ENCODE data around the gene FFAR1. TPM values are rescaled to one million over a fixed set of nuclear protein-coding genes. Genes with fewer than 3 reads are reported as not detected.

The FFAR1 gene, protein sequence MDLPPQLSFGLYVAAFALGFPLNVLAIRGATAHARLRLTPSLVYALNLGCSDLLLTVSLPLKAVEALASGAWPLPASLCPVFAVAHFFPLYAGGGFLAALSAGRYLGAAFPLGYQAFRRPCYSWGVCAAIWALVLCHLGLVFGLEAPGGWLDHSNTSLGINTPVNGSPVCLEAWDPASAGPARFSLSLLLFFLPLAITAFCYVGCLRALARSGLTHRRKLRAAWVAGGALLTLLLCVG (N-terminal part only)
- not detected in 2 replicates for total RNA-seq (2014; rRNA removed; shearing (Covaris generic))

DNA sequence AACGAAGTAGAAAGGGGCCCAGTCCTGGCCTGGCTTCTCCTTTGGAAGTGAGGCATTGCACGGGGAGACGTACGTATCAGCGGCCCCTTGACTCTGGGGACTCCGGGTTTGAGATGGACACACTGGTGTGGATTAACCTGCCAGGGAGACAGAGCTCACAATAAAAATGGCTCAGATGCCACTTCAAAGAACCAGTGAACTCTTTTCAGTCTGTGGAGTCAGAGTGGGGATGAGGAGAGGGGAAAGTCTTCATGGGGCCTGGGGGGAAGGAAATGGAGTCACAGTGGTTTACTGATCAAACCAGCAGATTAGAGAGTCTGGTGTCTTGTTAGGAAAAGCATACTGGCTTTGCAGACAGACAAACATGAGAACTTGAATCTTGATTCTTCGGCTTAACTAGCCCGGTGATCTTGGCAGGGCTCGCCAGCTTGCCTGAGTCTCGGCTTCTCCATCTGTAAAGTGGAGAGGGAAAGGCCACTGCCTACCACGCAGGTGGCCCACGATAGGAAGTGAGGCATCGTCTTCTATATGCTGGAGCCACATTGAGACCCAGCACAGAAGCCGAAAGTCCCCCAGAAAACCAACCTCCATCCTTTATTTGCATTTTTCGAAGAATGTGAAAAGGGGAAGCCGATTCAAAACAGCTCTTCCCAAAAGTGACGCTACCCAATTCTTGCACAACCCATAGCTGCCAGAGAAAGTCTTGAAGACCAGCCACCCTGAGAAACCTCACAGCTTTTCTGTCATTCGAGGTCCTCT lies at the start of gene FFAR1:
TSS of gene FFAR1 (plus strand) at position 732 of the 759 bp plus-strand sequence. CDS start 3,650 bp downstream, outside the sequence.
- in situ Hi-C loops (cut with HindIII; ENCODE audit: low sequenced_read_pairs), result no loop called here
- DNase-seq (ENCODE audit: low spot score), result no peak

DNA sequence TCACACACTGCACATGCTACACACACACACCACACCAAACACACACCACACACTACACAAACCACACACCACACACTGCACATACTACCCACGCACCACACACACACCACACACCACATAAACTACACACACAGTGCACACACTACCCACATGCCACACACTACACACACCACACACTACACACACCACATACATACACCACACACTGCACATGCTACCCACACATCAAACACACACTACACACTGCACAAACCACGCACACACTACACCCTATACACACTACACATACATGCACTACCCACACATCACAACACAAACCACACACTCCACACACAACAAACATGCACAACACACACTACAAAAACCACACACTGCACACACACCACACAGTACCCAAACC lies 49.8 kb upstream of the FFAR1 start:
- in situ Hi-C loops (cut with HindIII; ENCODE audit: low sequenced_read_pairs), result no loop called here
- no peak for DNase-seq (ENCODE audit: low spot score)

DNA sequence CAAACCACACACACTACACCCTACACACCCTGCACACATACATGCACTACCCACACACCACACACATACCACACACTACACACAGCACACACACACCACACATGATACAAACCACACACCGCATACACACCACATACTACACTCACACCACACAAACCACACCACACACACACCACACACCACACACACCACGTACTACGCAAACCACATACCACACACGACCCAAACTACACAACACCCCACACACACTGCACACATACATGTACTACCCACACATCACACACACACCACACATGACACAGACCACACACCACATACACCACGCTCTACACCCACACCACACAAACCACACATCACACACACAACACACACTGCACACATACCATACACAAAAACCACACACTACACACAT lies 49.1 kb upstream of the FFAR1 start:
- in situ Hi-C loops (cut with HindIII; ENCODE audit: low sequenced_read_pairs), result no loop called here
- DNase-seq (ENCODE audit: low spot score), result no peak

DNA sequence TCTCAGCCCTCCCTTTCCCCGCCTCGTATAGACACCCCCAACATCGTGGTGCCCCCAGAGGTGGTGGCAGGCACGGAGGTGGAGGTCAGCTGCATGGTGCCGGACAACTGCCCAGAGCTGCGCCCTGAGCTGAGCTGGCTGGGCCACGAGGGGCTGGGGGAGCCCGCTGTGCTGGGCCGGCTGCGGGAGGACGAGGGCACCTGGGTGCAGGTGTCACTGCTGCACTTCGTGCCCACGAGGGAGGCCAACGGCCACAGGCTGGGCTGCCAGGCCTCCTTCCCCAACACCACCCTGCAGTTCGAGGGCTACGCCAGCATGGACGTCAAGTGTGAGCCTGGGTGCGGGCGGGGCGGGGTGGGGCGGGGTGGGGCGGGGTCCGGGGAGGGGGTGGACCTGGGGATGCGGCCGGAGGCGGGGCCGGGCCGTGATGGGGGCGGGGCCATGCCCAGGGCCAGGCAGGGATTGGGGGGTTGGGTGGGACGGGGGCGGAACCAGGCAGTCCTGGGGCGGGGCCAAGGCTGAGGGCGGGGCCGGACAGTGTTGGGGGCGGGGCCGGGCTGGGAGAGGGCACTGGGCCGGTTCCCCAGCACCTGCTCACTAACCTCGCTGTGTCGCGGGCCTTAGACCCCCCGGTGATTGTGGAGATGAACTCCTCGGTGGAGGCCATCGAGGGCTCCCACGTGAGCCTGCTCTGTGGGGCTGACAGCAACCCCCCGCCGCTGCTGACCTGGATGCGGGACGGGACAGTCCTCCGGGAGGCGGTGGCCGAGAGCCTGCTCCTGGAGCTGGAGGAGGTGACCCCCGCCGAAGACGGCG lies 48.0 kb upstream of the FFAR1 start:
- in situ Hi-C loops (cut with HindIII; ENCODE audit: low sequenced_read_pairs), result no loop called here
- DNase-seq (ENCODE audit: low spot score), result no peak

DNA sequence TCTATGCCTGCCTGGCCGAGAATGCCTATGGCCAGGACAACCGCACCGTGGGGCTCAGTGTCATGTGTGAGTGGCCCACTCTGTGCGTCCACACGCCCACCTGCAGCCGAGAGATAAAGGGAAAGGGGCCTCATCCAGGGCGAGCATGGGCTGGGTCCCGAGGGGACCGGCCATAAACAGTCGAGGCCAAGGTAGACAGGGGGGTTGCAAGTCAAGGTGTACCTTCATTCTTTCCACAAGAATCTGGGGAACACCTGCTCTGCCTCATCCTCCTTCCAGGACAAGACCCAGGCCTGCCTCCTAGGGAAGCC lies 47.4 kb upstream of the FFAR1 start:
- no peak for DNase-seq (ENCODE audit: low spot score)
- in situ Hi-C loops (cut with HindIII; ENCODE audit: low sequenced_read_pairs), result no loop called here

DNA sequence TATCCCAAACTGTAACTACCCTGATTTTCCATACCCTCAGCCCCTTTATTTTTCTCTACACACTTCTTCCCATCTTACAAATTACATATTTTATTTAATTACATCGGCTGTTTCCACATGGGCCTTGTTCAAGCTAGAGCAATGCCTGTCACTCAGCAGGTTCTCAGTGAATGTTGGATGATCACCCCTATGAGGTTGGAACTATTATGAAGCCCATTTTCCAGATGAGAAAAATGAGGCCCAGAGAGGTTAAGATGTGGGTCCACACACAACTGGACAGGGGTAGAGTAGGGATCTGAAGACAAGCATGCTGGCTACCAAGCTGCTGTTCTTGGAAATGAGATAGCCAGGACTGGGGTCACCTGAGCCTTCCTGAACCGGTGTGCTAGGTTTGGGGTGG lies 45.7 kb upstream of the FFAR1 start:
- no peak for DNase-seq (ENCODE audit: low spot score)
- in situ Hi-C loops (cut with HindIII; ENCODE audit: low sequenced_read_pairs), result no loop called here

DNA sequence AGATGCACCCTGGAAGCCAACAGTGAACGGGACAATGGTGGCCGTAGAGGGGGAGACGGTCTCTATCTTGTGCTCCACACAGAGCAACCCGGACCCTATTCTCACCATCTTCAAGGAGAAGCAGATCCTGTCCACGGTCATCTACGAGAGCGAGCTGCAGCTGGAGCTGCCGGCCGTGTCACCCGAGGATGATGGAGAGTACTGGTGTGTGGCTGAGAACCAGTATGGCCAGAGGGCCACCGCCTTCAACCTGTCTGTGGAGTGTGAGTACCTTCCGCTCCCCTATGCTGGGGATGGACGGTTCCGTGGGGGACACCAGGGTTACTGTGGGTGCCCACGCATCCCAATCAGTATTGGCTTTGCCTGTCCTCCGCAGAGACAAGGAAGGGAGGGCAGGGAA lies 45.3 kb upstream of the FFAR1 start:
- no peak for DNase-seq (ENCODE audit: low spot score)
- in situ Hi-C loops (cut with HindIII; ENCODE audit: low sequenced_read_pairs), result no loop called here

DNA sequence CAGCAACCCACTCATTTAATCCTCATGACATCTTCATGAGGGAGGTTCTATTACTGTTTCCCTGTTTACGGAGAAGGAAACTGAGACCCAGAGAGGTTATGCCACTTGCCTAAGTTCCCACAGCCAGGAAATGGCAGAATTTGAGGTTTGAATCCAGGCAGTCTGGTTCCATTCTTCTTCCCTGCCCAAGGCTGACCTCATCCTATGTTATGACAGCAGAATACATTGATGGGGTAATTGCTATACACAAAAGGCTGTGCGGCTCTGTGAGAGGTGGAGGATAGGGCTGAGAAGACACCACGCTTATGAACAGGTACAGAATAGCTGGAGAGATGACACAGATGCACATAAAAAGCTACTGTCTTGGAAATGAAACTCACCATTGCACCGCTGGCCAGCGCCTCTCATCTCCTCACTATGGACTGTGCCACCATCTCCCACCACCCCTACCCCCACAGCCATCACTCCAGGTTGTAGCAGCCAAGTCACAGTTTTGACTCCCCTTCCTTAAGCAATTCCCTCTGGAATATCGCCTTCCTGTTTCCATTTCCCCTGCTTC lies 44.3 kb upstream of the FFAR1 start:
- no peak for DNase-seq (ENCODE audit: low spot score)
- in situ Hi-C loops (cut with HindIII; ENCODE audit: low sequenced_read_pairs), result no loop called here

DNA sequence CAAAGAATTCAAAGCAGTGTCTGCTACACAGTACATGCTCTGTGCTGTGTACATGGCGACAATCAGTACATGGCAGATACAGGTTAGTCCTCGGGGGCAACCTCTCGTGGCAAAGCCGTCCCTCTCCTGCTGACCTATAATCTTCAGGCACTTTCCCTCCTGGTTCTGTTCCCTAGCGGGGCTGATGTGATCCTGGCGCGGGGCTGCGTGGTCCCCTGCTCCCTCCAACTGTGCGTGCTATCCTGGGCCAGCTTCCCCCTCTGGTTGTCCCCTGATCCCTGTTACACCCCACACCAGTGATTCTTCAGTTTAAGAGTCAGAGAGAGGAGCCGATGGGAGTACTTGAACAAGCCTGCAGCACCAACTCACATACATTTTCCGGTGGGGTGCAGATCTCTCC lies 43.7 kb upstream of the FFAR1 start:
- DNase-seq (ENCODE audit: low spot score), result no peak
- in situ Hi-C loops (cut with HindIII; ENCODE audit: low sequenced_read_pairs), result no loop called here

DNA sequence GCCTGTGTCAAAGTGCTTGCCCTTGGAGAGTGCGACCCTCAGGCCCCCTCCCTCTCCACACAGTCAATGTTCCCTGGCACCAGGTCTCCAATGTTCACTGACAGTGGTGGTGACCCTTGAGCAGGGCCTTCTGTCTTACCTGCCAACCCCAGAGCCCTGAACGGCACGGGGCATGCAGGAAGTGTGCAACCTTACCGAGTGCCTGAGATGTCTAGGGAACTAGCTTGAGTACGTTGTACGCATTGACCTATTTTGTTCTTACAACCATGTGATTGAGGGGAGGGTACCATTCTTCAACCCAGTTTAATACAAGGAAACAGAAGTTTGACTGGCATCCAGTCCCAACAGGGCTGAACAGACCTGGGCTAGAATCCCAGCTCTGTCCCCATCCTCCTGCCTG lies 42.5 kb upstream of the FFAR1 start:
- in situ Hi-C loops (cut with HindIII; ENCODE audit: low sequenced_read_pairs), result no loop called here
- DNase-seq (ENCODE audit: low spot score), result no peak

DNA sequence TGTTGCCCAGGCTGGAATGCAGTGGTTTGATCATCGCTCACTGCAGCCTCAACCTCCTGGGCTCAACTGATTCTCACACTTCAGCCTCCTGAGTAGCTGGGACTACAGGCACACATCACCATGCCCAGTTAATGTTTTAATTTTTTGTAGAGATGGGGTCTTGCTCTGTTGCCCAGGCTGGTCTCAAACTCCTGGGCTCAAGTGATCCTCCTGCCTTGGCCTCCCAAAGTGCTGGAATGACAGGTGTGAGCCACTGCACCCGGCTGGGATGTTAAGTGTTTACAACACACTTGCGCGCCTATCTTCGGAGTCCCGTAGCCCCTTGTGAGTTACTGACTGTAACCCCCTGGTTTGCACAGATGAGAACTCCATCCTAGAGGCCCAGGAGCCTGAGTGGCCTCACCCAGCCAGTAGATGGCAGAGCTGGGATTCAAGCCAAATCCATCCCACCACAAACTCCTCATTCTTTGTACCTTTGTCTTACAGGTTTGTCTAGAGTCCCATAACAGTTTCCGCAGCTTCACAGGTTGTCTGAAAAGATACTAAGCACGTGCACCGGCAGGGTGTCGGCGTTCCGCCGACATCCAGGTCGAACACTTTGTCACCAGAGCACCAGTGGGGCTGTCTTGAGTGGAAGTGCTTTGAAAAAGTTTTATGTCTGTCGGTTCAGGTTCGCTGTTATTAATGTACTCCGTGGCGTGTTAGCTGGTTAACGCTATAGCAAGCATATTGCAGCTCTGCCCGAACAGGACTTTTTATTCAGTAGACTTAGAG lies 41.0 kb upstream of the FFAR1 start:
- DNase-seq (ENCODE audit: low spot score), result peak; percentile 3

DNA sequence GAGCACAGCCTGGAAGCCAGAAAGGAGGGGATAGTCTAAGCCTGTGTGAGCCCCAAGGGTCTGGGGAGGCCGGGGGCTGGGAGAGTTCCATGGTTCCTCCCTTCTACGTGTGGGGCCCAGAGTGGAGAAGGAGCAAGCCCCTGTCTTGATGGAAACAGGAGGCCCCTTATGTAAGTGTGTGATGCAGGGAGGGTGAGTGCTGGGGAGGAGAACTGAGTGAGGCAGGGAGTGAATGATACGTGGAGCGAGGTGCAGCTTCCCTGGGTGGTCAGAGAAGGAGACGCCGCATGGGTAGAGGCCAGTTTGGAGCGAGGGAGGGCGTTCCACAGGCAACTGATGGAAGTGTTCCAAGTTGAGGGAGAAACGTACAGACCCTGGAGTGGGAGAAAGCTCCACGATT lies 39.8 kb upstream of the FFAR1 start:
- DNase-seq (ENCODE audit: low spot score), result no peak

More for the DNA sequence above, 41.0 kb upstream of the FFAR1 start:
- in situ Hi-C loops (cut with HindIII; ENCODE audit: low sequenced_read_pairs), result no loop called here

DNA sequence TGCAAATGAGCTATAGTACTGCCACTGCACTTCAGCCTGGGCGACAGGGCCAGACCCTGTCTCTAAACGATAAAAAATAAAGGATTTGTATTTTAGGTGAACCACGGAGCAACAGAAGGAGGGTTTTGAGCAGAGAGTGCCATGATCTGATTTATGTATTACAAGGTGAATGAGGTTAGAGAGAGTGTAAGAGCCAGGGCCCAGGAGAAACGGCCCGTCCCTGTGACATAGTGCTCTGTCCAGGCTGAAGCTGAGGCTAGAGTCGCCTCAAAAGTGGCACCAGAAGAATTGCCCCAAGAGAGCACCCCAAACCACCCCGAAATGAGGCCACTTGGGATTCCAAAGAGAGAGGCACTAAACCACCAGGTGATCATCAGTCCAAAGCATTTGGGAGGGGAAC lies 38.8 kb upstream of the FFAR1 start:
- in situ Hi-C loops (cut with HindIII; ENCODE audit: low sequenced_read_pairs), result no loop called here
- no peak for DNase-seq (ENCODE audit: low spot score)

More for the DNA sequence above, 39.8 kb upstream of the FFAR1 start:
- in situ Hi-C loops (cut with HindIII; ENCODE audit: low sequenced_read_pairs), result no loop called here

DNA sequence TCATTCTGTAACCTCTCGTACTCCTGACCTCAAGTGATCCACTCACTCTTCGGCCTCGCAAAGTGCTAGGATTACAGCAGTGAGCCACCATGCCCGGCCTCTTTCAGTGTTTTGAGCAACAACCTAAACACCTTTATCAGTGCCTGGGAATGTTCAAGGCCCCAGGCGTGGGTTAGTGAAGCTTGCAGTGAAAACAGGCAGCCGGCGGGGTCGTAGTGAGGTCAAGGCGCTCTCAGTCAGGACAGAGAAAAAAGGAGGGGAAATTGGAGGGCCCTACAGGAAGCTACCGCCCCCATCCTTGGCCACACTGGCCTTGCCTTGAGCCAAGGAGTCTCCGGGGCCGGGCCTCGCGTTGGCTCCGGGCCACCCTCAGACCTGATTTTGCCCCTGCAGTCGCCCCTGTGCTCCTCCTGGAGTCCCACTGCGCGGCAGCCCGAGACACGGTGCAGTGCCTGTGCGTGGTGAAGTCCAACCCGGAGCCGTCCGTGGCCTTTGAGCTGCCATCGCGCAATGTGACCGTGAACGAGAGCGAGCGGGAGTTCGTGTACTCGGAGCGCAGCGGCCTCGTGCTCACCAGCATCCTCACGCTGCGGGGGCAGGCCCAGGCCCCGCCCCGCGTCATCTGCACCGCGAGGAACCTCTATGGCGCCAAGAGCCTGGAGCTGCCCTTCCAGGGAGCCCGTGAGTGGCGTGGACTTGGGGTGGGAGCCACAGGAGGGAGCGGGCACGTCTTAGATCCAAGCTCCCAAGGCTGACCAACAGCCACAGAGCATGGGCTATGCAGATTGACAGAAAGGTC lies 38.0 kb upstream of the FFAR1 start:
- no peak for DNase-seq (ENCODE audit: low spot score)

DNA sequence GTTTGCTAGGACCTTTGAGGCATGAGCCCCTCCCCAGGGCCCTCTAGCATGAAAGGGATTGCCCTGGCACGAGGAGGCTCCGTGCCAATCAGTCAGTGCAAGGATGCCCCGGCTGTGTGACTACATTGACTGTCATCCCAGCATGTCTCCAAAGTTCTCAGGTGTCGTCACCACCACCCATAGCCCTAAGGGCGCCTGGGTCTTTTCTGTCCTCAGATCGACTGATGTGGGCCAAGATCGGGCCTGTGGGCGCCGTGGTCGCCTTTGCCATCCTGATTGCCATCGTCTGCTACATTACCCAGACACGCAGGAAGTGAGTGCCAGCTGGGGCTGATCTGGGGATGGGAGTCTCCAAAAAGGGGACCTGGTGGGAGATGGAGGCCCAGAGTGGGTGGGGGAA lies 37.4 kb upstream of the FFAR1 start:
- DNase-seq (ENCODE audit: low spot score), result no peak
- in situ Hi-C loops (cut with HindIII; ENCODE audit: low sequenced_read_pairs), result no loop called here

More for the DNA sequence above, 38.0 kb upstream of the FFAR1 start:
- in situ Hi-C loops (cut with HindIII; ENCODE audit: low sequenced_read_pairs), result no loop called here

DNA sequence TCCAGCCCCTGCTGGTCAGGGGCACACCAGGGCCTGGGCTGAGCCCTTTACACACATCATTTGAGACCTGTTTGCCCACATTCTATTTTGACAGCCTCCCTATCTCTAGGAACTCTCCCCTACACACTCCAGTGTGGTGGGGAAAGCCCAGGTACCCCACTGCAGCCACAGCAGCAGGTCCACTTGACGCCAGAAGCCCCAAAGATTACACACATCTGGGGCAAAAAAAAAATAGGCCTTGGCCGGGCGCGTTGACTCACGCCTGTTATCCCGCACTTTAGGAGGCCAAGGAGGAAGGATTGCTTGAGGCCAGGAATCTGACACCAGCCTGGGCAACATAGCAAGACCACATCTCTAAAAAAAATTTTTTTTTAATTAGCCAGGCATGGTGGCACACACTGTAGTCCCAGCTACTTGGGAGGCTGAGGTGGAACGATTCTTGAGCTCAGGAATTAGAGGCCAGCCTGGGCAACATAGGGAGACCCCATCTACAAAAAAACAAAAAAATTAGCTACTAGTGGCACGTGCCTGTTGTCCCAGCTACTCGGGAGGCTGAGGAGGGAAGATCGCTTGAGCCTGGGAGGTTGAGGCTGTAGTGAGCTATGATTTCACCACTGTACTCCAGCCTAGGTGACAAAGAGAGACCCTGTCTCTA lies 36.8 kb upstream of the FFAR1 start:
- DNase-seq (ENCODE audit: low spot score), result no peak
- in situ Hi-C loops (cut with HindIII; ENCODE audit: low sequenced_read_pairs), result no loop called here

DNA sequence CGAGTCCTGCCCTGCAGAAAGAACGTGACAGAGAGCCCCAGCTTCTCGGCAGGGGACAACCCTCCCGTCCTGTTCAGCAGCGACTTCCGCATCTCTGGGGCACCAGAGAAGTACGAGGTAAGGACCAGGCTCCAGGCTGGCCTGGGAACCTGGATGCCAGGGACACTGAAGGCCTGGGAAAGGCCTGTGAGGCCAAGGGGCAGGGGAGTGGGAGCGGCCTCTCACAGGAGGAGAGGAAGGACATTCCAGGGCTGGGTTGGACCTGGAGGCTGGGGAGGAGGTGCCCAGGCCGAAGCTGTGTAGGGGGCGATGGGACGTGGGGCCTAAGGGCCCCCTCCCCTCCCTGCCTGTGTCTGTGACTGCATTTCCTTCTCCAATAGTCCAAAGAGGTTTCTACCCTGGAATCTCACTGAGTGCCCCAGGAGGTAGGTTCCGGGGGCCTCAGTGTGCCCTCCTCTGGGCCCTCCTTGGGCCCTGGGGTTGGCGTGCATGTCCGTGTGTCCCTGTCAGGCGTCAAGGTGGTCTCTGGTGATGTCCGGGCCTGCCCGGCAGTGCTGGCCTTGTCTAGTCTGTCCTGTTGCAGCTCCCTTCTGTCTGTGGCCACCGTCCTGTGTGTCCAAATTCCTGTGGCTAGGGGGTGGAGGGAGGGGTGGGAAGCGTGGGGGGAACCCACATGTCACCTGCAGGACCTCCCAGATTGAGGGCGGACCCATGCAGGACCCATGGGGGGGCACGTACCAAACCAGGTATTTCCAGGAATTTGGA lies 35.6 kb upstream of the FFAR1 start:
- no peak for DNase-seq (ENCODE audit: low spot score)
- in situ Hi-C loops (cut with HindIII; ENCODE audit: low sequenced_read_pairs), result no loop called here

Measured in G401 (cell line).